Jurkat, Clone E6-1 (cell line): Measurements from ENCODE around the gene DCDC1.
"Not testable (repeated sequence)": the region's sequence is repeated elsewhere in the genome, so short reads cannot be mapped to it uniquely, and the experiment has no call there.

Experiments
- DNase-seq: peaks from one replicate; pipeline ENCODE4 v3.0.0-alpha.2; 2011; ENCODE audit warnings: low read depth, low spot score
- H3K4me3 ChIP-seq: 2 replicates; pipeline ENCODE4 v1.5.1; 2011; ENCODE audit warnings: mild to moderate bottlenecking, low read length, control low read depth, moderate library complexity

Gene DCDC1

GRCh38 chr11:31328697-31329096 is 40.8 kb downstream of the DCDC1 start:
- H3K4me3 ChIP-seq: no peak overlapping the region
- DNase-seq: no peak

DNA sequence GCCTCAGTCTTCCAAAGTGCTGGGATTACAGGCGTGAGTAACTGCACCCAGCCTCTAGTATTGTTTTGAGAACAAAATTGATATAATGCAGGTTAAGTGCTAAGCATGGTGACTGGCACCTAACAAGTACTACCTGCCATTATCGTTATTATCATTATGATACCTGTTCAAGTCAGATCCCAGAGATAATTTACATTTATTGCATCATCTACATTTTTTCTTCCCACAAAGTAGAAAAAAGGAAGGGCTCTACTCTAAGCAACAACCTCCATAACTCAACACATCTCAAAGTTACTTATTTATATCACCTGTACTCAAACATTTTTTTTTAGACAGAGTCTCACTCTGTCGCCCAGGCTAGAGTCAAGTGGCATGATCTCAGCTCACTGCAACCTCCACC is 42.1 kb downstream of the DCDC1 start:
- no peak overlapping the region for H3K4me3 ChIP-seq
- no peak for DNase-seq

GRCh38 chr11:31326470-31327148 is 42.9 kb downstream of the DCDC1 start:
- DNase-seq: no peak
- H3K4me3 ChIP-seq: no peak overlapping the region

- H3K4me3 ChIP-seq: no peak overlapping the region
- DNase-seq: no peak
These were observed 44.4 kb downstream of the DCDC1 start for GRCh38 chr11:31325160-31325559.

- H3K4me3 ChIP-seq: no peak overlapping the region
- no peak for DNase-seq
These were observed 46.4 kb downstream of the DCDC1 start for GRCh38 chr11:31323145-31323544.

DNA sequence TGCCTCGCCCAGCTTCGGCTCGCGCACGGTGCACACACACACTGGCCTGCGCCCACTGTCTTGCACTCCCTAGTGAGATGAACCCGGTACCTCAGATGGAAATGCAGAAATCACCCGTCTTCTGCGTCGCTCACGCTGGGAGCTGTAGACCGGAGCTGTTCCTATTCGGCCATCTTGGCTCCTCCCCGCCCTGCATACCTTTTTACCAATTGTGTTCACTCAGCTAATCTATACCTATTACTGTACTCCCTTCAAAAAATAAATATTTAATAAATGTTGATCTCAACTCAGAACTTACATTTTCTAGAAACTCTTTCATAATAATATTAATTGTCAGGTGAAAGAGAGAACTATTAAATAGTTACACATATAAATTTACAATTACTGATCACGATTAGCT is 48.0 kb downstream of the DCDC1 start:
- H3K4me3 ChIP-seq, DNase-seq: not testable (repeated sequence)

DNA sequence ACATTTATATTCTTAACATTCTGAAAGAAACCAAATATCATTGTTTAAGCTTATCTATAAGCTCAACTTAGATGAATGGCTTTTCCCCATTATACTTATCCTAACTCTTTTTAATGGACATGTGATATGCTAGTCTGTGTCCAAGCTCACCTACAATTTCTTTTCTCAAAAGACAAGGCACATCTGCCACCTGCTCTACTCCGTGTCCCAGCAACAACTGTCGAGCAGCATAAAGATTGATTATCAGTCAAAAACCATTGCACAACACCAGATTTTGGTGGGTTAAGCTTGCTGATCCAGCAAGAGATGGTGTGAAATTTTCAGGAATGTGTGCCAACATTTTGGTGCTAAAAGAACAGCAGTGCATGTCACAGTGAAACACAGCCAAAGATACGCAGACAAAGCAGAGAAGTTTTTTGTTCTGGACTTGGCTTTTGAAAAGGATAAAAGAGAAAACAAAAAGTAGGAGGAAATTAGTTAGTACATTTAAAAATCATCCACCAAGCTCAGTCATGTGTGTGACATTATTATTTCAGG is 65.8 kb downstream of the DCDC1 start:
- H3K4me3 ChIP-seq: no peak overlapping the region
- no peak for DNase-seq

DNA sequence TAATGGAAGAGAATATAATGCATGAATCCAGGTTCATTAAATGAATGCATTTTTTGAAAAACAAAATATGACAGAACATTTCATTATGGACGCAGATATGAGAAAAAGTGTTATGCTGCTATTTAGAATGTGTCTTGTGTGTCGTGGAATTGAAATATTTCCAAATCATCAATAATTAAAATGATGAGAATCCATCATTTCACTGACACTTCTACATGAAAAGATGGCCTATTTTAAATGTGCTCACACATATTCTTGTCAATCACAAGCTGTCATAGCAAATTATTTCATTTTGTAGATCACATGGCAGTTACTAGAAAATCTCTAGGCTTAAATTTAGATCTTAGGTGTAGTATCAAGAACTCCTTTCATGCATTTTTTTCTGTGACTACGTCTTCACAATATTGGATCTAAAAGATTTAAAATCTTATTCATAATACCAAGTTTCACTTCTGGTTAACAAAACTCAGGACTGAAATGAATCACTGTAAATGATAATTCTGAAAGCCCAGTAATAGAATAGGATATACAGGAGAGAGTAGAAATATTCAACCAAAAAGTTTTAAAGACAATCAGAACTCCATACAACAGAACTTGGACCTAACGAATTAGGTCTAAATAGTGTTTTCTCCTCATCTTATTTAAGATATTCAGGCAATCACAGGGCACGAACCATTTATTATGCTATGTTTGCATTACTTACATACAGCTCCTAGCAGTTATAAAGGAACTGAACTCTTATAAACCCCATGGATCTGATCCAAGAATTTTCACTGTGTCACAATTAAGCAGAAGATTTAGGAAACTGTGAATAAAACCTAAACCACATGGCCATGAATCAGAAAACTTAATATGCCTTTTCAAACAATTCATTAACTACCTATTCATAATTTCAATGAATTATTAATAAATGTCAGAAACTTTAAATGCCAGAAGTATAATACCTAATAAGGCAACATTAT is 67.7 kb downstream of the DCDC1 start:
- H3K4me3 ChIP-seq: no peak overlapping the region
- DNase-seq: no peak

GRCh38 chr11:31295308-31295707 is 74.2 kb downstream of the DCDC1 start:
- no peak overlapping the region for H3K4me3 ChIP-seq
- no peak for DNase-seq

DNA sequence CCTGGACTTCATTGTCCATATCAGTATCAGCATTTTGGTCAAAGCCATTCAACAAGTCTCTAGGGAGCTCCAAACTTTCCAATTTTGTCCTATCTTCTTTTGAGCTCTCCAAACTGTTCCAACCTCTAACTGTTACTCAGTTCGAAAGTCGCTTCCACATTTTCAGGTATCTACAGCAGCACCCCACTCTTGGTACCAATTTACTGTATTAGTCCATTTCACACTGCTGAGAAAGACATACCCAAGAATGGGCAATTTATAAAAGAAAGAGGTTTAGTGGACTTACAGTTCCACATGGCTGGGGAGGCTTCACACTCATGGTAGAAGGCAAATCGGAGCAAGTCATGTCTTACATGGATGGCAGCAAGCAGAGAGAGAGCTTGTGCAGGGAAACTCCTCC is 96.0 kb downstream of the DCDC1 start:
- DNase-seq, H3K4me3 ChIP-seq: not testable (repeated sequence)

DNA sequence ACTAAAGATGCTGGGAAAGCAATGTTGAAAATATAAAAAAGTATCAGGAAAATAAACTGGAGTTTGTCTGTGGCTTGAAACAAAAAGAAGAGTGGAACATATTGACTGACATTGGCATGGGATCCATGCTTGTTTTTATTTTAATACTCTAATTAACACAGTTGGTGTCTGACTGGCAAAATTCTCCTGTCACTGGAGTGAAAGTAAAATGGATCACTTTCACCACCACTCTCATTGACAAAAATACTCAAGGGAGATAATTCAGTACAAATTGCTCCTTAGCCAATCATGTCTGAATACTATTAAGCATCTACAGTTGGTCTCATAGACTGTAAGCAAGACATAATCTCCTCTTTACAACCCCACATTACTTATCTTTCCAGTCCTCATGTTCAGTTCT is 101.8 kb downstream of the DCDC1 start:
- DNase-seq: no peak
- H3K4me3 ChIP-seq: no peak overlapping the region

- no peak overlapping the region for H3K4me3 ChIP-seq
- DNase-seq: no peak
These were observed 104.7 kb downstream of the DCDC1 start for GRCh38 chr11:31264834-31265233.

- no peak overlapping the region for H3K4me3 ChIP-seq
- no peak for DNase-seq
These were observed 106.8 kb downstream of the DCDC1 start for GRCh38 chr11:31262761-31263160.

DNA sequence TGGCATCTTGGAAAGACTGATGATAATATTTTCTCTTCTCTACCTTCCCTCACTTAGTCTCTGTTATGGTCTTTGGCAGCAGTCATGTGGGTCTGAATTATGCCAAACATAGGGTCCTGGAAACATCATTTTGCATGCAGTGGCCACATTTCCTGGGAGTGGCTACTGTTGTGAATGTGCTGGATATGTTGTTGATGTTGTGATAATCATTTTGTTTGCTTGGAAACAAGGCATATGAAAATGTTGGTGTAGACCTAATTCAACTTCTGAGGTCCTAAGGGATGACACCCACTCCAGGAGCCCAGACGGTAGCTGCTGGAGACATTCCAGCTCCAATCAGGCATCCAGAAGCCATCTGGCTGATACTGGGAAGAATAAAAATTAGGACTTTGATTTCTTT is 109.7 kb downstream of the DCDC1 start:
- no peak overlapping the region for H3K4me3 ChIP-seq
- no peak for DNase-seq

DNA sequence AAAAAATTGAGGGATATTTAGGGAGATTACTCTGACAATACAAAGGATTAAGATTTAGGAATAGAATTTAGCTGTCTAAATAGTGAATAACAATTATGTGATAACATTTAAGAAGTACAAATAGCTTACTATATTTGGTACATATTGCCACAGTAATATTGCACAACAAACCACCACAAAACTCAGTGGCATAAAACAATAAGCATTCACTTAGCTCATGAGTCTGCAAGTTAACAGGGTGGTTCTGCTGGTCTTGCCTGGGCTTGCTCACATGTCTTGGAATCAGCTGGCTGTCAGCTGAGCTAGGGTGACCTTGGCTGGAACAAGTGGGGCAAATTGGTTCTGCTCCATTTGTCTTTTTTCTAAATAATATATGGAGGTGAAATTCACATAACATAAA is 115.1 kb downstream of the DCDC1 start:
- no peak overlapping the region for H3K4me3 ChIP-seq
- DNase-seq: no peak

DNA sequence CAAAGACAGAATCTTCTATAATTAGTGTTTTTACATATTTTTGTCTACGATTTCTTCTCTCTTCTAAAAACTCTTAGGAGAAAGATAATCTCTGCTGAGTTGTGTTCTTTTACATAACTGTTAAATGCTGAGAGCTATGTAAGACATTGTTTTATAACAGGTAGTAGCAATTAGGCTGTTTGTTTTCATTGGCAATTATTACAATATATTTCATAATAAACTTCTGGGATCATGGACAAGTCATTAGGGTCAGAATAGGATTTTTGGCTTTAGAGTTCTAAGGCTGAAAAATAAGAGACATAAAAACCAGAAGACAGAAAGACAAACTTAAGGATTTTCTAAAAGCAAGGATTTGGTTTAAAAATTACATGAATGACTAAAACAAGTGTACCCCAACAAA is 120.8 kb downstream of the DCDC1 start:
- no peak overlapping the region for H3K4me3 ChIP-seq
- DNase-seq: no peak

GRCh38 chr11:31247321-31247720 is 122.2 kb downstream of the DCDC1 start:
- no peak overlapping the region for H3K4me3 ChIP-seq
- no peak for DNase-seq

- no peak for DNase-seq
These were observed 122.9 kb downstream of the DCDC1 start for GRCh38 chr11:31246451-31247165.

GRCh38 chr11:31243706-31244105 is 125.8 kb downstream of the DCDC1 start:
- no peak for DNase-seq
- no peak overlapping the region for H3K4me3 ChIP-seq

More at GRCh38 chr11:31246451-31247165, 122.9 kb downstream of the DCDC1 start:
- H3K4me3 ChIP-seq: no peak overlapping the region
